ENCODE data around the gene SLC2A4.
A peak's percentile ranks its signal among the peaks of the same experiment; 100 is the strongest.

Gene SLC2A4

GRCh38 chr17:7307686-7308624 is 26.4 kb downstream of the SLC2A4 start:
- no peak for DNase-seq

GRCh38 chr17:7308625-7309433 is 27.3 kb downstream of the SLC2A4 start:
- DNase-seq: peak; percentile 33

DNA sequence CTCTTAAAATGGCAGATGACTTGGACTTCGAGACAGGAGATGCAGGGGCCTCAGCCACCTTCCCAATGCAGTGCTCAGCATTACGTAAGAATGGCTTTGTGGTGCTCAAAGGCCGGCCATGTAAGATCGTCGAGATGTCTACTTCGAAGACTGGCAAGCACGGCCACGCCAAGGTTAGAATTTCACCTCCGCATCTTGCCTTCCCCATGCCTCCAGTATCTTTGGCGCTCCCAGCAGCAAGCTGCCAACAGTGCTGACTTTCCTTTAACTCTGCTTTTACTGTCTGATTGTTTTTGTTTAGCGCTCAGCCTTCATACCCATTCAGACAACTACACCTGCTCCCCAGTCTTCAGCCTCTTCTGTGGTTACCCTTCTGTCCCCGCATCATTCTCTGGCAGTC is 28.1 kb downstream of the SLC2A4 start:
- no peak for DNase-seq

GRCh38 chr17:7311110-7311705 is 29.7 kb downstream of the SLC2A4 start:
- DNase-seq: no peak

GRCh38 chr17:7312432-7313087 is 31.0 kb downstream of the SLC2A4 start:
- DNase-seq: no peak

GRCh38 chr17:7313088-7313889 is 31.8 kb downstream of the SLC2A4 start:
- no peak for DNase-seq

DNA sequence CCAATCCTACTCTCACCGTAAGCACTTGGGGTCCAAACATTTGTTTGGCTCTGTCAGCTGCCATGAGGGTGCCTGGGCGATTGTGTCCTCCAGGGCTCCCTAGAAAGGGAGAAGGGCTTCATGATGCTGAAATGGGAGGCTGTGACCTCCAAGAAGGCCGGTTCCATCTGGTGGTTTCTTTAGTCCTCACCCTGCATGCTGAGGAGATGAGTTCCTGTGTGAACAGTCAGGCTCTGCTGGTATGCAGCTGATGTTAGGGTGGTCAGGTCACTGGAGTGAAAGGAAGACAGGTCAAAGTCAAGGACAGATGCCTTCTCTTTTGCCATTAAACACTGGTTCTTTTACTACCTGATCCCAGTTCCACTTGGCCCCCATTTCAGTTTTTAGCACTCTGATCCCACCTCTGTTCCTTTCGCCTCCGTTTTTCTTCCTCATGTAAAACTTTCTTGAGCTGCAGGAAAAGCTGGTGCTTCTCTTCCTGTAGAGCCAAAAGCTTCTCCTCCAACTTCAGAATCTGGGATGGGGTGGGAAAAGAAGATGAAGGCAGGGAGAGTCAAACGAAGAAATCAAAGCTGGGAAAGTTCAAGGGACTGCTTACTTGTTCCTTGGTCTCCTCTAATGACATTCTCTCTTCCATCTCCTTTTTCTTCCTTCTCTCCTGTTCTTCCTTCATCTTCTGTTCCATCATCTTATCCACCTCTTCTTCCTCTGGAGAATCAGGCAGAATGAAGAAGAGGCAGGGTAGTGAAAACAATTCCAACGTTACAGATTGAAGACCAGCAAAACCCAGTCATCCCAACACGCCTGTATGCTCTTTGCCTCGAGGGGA is 32.6 kb downstream of the SLC2A4 start:
- no peak for DNase-seq

- DNase-seq: peak; percentile 71
Observed at GRCh38 chr17:7314719-7315569, 33.4 kb downstream of the SLC2A4 start, which contains the start of gene GPS2. Gene GPS2, minus strand, starts transcription at chr17:7315360. Its CDS starts 308 bp downstream, at chr17:7315052.

DNA sequence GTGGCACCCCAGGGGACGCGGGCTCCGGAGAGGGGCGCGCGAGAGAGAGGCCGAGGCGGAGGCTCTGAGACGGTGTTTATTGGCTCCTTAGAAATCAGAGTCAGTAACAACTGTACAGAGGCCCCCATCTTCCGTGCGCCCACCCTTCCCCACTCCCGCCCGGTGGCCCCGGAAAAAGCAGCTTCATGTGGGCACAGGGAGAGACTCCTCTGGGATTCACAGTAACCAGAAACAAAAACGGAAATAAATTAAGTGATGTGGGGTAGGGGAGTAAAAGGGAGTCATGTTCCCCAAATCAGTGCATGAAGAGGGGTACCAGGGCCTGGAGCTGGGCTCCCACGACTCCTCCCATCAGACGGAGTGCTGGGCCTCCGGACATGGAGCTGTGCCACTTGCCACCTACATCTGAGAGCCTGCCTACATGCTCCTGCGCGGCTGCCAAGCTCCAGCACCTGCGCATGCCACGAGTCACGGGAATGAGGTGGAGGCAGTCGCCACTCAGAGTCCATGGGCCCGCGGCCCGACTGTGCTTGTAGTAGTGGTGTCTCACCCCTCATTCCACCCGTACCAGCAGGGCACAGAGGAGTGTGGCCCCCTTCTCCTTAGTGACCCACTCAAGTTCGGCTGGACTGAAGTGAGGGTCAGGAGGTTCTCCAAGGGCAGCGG is 34.2 kb downstream of the SLC2A4 start:
- DNase-seq: no peak

- no peak for DNase-seq
Observed at GRCh38 chr17:7317161-7317803, 35.8 kb downstream of the SLC2A4 start.

GRCh38 chr17:7318121-7318860 is 36.8 kb downstream of the SLC2A4 start:
- no peak for DNase-seq

GRCh38 chr17:7321466-7321865 is 39.9 kb downstream of the SLC2A4 start:
- no peak for DNase-seq

GRCh38 chr17:7322520-7323194 is 41.1 kb downstream of the SLC2A4 start:
- no peak for DNase-seq

DNA sequence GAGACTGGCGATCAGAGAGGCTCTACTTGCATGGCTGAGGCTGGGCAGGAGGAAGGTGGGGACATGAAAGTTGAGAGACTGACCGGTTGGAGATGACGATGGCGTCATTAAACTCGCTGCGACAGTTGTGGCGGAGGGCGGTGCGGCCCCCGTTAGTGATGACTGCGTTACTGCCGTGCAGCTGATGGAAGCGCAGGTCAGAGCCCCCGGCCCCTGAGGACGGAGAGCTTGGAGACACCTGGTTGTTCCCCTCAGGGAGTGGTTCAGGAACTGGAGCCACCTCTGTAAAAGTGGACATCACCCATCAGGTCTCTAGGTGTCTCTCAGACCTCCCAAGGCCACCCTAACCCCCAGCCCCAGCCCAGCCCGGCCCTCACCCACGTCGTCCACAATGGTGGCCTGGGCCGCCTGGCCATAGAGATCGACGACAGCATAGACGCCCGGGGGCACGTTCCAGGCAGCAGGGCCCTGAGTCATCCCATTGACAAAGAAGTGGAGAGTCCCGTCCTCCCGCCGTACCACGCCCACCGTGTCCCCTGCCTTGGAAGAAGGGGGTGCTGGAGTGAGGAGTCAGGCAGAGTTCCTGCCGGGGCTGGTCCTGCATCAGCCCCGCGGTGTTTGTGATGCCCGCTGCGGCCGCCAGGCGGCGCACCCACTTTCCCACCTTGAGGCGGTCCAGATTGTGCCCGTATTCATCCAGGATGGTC is 42.4 kb downstream of the SLC2A4 start:
- DNase-seq: no peak

DNA sequence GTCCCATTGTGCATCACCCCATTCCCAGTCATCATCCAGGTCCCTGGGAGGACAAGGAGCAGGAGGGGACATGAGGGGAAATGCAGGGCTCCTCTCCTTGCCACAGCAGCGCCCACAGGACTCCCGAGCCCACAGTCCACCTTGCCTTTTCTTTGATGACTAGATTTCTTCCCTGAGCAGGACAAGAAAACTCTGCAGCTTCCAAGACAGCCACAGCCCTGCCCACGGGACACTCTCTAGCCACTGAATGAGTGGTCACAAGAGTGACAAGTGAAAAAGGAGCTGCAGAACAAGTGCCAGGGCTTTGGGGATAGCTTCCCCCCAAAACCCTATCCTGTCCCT is 42.9 kb downstream of the SLC2A4 start:
- no peak for DNase-seq

GRCh38 chr17:7325031-7325528 is 43.6 kb downstream of the SLC2A4 start:
- DNase-seq: no peak

DNA sequence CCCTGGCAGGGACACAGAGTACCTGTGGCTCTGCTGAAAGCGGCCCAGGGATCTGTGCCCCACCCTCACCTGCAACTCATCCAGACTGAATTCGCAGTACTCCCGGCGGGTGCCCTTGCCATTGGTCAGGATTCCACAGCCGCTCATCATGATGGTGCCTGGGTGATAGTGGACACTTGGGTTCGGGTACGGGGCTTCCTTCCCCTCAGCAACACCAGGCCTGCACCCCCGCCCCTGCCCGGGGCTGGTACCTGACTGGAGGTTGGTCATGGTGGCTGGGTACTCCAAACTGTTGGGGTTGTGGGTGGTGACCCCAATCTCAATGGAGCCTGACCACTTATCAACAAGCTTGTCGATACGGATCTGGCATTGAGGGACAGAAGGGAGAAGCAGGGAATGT is 44.7 kb downstream of the SLC2A4 start:
- no peak for DNase-seq
